CD14-positive monocyte (primary cell): ENCODE measurements around the gene BAZ2B. TPM values are rescaled to one million over a fixed set of nuclear protein-coding genes. Genes with fewer than 3 reads are reported as not detected.
A peak's percentile ranks its signal among the peaks of the same experiment; 100 is the strongest.

Source experiments
- DNase-seq, 3 donors: peaks; one replicate each; pipeline ENCODE4 v3.0.0-alpha.2; 2011 to 2022
- H2AFZ ChIP-seq: 2 replicates; pipeline ENCODE4 v1.6.0; 2012; ENCODE audit warnings: mild to moderate bottlenecking, low read depth, low read length, inconsistent platforms; ENCODE audit not compliant: insufficient read depth, poor library complexity, severe bottlenecking
- H3K27ac ChIP-seq, 2 donors: 1 replicate in 1 of 2; 2 replicates in 1 of 2; pipeline ENCODE4 v1.5.1; 2012 to 2013; ENCODE audit warnings: low read length in 2 of 2, control low read depth in 1 of 2, inconsistent platforms in 1 of 2, low read depth in 1 of 2, mild to moderate bottlenecking in 1 of 2
- H3K27me3 ChIP-seq, 2 donors: one replicate each; pipeline versions ENCODE4 v1.6.0 to v1.6.1; 2011 to 2013; ENCODE audit warnings: low read length in 2 of 2; ENCODE audit not compliant: control insufficient read depth in 2 of 2, insufficient read depth in 2 of 2
- H3K36me3 ChIP-seq, 2 donors: replicated peaks in 1 of 2; 1 replicate in 1 of 2; 2 replicates in 1 of 2; pipeline versions ENCODE4 v1.5.1 to v1.6.1; 2012 to 2013; ENCODE audit warnings: low read length in 2 of 2, control low read depth in 1 of 2, inconsistent platforms in 1 of 2, mild to moderate bottlenecking in 1 of 2; ENCODE audit not compliant: insufficient read depth in 2 of 2, control insufficient read depth in 1 of 2
- H3K4me1 ChIP-seq, 2 donors: 1 replicate in 1 of 2; 2 replicates in 1 of 2; pipeline versions ENCODE4 v1.5.1 to v1.6.1; 2012 to 2013; ENCODE audit warnings: low read length in 2 of 2, control low read depth in 1 of 2, inconsistent platforms in 1 of 2, mild to moderate bottlenecking in 1 of 2, moderate library complexity in 1 of 2; ENCODE audit not compliant: insufficient read depth in 2 of 2, control insufficient read depth in 1 of 2
- H3K4me2 ChIP-seq: replicated peaks from 2 replicates; pipeline ENCODE3; 2012; ENCODE audit warnings: low read length, moderate library complexity, mild to moderate bottlenecking; ENCODE audit not compliant: poor library complexity, severe bottlenecking; ENCODE audit errors: extremely low read depth
- H3K4me3 ChIP-seq, 3 experiments: fragments of 200-600 bp in 1 of 3; sonication (generic) in 1 of 3; replicated peaks in 1 of 3; 1 replicate in 2 of 3; 2 replicates in 1 of 3; pipeline ENCODE4 v1.5.1; 2011 to 2013; ENCODE audit warnings: low read length in 3 of 3, mild to moderate bottlenecking in 3 of 3, control low read depth in 2 of 3, low read depth in 2 of 3, inconsistent platforms in 1 of 3, moderate library complexity in 1 of 3
- H3K79me2 ChIP-seq: 2 replicates; pipeline ENCODE4 v1.6.0; 2012; ENCODE audit warnings: mild to moderate bottlenecking, control low read depth, inconsistent platforms, low read length, moderate library complexity; ENCODE audit not compliant: insufficient read depth
- H3K9ac ChIP-seq: 2 replicates; pipeline ENCODE4 v1.6.0; 2017; ENCODE audit warnings: low read length, mild to moderate bottlenecking; ENCODE audit not compliant: insufficient read depth, poor library complexity, severe bottlenecking
- H3K9me3 ChIP-seq, 2 donors: replicated peaks in 1 of 2; 1 replicate in 1 of 2; 2 replicates in 1 of 2; pipeline versions ENCODE4 v1.5.1 to v1.6.1; 2012 to 2013; ENCODE audit warnings: low read length in 2 of 2, control low read depth in 1 of 2; ENCODE audit not compliant: control insufficient read depth in 1 of 2, insufficient read depth in 1 of 2
- H4K20me1 ChIP-seq: 2 replicates; pipeline ENCODE4 v1.6.0; 2012; ENCODE audit warnings: mild to moderate bottlenecking, low read length, control low read depth, moderate library complexity; ENCODE audit not compliant: insufficient read depth
- H3K27ac Mint-ChIP-seq, 7 donors: one replicate each; pipeline ENCODE4 v1.8.0; 2020; ENCODE audit warnings: mild to moderate bottlenecking in 7 of 7, mixed read lengths in 7 of 7, moderate library complexity in 6 of 7, inconsistent platforms in 2 of 7
- H3K27me3 Mint-ChIP-seq, 3 donors: one replicate each; pipeline ENCODE4 v1.8.0; 2021 to 2022; ENCODE audit warnings: low read depth in 3 of 3, mild to moderate bottlenecking in 3 of 3, mixed read lengths in 3 of 3, moderate library complexity in 3 of 3, inconsistent platforms in 1 of 3
- H3K36me3 Mint-ChIP-seq, 2 donors: one replicate each; pipeline ENCODE4 v1.8.0; 2020; ENCODE audit warnings: mixed read lengths in 2 of 2, inconsistent platforms in 1 of 2, mild to moderate bottlenecking in 1 of 2
- H3K4me1 Mint-ChIP-seq: one replicate; pipeline ENCODE4 v1.8.0; 2020; ENCODE audit warnings: mild to moderate bottlenecking, mixed read lengths
- H3K4me3 Mint-ChIP-seq, 2 donors: one replicate each; pipeline ENCODE4 v1.8.0; 2020; ENCODE audit warnings: mild to moderate bottlenecking in 2 of 2, mixed read lengths in 2 of 2, moderate library complexity in 1 of 2
- H3K9me3 Mint-ChIP-seq, 7 donors: one replicate each; pipeline ENCODE4 v1.8.0; 2020 to 2022; ENCODE audit warnings: mixed read lengths in 7 of 7, mild to moderate bottlenecking in 6 of 7, moderate library complexity in 6 of 7, inconsistent platforms in 2 of 7
- WGBS: methylation state at CpG from one replicate; pipeline ENCODE4 v1.1.5; 2013; ENCODE audit warnings: missing lambda C conversion rate; ENCODE audit not compliant: insufficient coverage; 5-methylcytosine and 5-hydroxymethylcytosine counted together
- intact Hi-C, 2 donors: fragments of 100-400 bp; cut with micrococcal nuclease; formaldehyde crosslinking; loops; one replicate each; pipeline versions ENCODE4 v1.15.0 to v1.15.1; 2023
- polyA plus RNA-seq, 3 donors: library from polyadenylated mRNA; depleted of rRNA in 1 of 3; unstranded in 2 of 3; stranded (reverse) in 1 of 3; fragments of 300-500 nt in 2 of 3; fragments of >200 nt in 1 of 3; fragmentation: Illumina TruSeq in 2 of 3; gene quantifications; 1 replicate in 2 of 3; 2 replicates in 1 of 3; pipeline ENCODE4 v1.2.3, GENCODE V29; 2012 to 2021
- small RNA-seq: library from RNA; depleted of rRNA; stranded (forward); fragments of <200 nt; gene quantifications from one replicate; pipeline ENCODE3, GENCODE V24; 2012; ENCODE audit warnings: low read depth; ENCODE audit not compliant: insufficient read length
- TF ChIP-seq, protein P1 (sequence below): fragments of 200-600 bp; IDR thresholded peaks from one replicate; pipeline ENCODE4 v1.8.0; 2022; ENCODE audit warnings: antibody characterized with exemption, mild to moderate bottlenecking

BAZ2B gene
- polyA plus RNA-seq, 3 donors: 12.9 to 34.2 (median 31.6) TPM

- H3K36me3 Mint-ChIP-seq: peaks cover 56 to 70% of the 10 kb centered on the region in 2 donors
- 92% methylated on average over 2 of the region's 5 CpGs for WGBS
These were observed 344.2 kb downstream of the BAZ2B start for GRCh38 chr2:159272156-159272555.

DNA sequence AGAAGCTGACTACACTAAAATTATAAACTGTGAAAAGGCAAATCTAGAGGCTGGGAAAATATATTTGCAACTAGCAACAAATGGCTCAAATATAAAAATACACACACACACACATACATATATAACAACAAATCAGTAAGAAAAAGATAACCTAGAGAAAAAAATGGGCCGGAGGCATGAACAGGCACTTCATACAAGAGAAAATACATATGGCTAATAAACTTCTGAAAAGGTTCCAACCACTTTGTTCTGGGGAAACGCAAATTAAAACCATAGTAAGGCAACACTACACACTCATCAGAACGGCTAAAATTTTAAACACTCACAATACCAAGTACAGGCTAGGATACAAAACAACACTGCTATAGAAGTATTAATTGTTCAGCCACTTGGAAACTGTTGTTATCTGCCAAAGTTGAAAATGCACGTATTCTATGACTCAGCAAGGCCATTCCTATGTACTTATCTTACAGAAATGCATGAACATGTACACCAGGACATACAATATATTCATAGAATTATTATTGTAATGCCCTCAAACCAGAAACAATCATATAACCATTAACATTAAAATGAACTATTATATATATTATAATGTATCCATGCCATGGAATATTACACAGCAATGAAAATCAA lies 345.5 kb downstream of the BAZ2B start:
- no peak overlapping the region for H2AFZ ChIP-seq
- no peaks in the 10 kb centered on the region for H3K9me3 ChIP-seq
- Mint-ChIP-seq H3K4me1 (no peaks in the 10 kb centered on the region), H3K27ac (no peak overlapping the region), H3K36me3 (peaks cover 60 to 75% of the 10 kb centered on the region in 2 donors), H3K9me3 (peaks cover 0 to 2% (median 0%) of the 10 kb centered on the region in 7 donors), H3K4me3 (no peak overlapping the region), H3K27me3 (no peaks in the 10 kb centered on the region)
- no peak overlapping the region for H3K9ac ChIP-seq
- TF ChIP-seq, protein P1, sequence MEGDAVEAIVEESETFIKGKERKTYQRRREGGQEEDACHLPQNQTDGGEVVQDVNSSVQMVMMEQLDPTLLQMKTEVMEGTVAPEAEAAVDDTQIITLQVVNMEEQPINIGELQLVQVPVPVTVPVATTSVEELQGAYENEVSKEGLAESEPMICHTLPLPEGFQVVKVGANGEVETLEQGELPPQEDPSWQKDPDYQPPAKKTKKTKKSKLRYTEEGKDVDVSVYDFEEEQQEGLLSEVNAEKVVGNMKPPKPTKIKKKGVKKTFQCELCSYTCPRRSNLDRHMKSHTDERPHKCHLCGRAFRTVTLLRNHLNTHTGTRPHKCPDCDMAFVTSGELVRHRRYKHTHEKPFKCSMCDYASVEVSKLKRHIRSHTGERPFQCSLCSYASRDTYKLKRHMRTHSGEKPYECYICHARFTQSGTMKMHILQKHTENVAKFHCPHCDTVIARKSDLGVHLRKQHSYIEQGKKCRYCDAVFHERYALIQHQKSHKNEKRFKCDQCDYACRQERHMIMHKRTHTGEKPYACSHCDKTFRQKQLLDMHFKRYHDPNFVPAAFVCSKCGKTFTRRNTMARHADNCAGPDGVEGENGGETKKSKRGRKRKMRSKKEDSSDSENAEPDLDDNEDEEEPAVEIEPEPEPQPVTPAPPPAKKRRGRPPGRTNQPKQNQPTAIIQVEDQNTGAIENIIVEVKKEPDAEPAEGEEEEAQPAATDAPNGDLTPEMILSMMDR: no peak
- no peak overlapping the region for H3K4me3 ChIP-seq
- H3K4me1 ChIP-seq: no peaks in the 10 kb centered on the region
- 100% methylated on average over 1 of the region's 4 CpGs for WGBS
- DNase-seq: no peak
- no peak overlapping the region for H3K27ac ChIP-seq
- peaks cover 32 to 55% of the 10 kb centered on the region in 2 donors for H3K36me3 ChIP-seq
- intact Hi-C loops: no loop called here
- H4K20me1 ChIP-seq: no peaks in the 10 kb centered on the region
- no peak overlapping the region for H3K4me2 ChIP-seq
- no peaks in the 10 kb centered on the region for H3K27me3 ChIP-seq
- peaks cover 3% of the 10 kb centered on the region for H3K79me2 ChIP-seq

More at GRCh38 chr2:159272156-159272555, 344.2 kb downstream of the BAZ2B start:
- Histone ChIP-seq H3K36me3 (peaks cover 32 to 61% of the 10 kb centered on the region in 2 donors), H3K4me1 (no peaks in the 10 kb centered on the region), H3K79me2 (peaks cover 3% of the 10 kb centered on the region), H3K4me2 (no peak overlapping the region), H4K20me1 (no peaks in the 10 kb centered on the region), H3K27me3 (no peaks in the 10 kb centered on the region), H3K9ac (no peak overlapping the region), H3K27ac (no peak overlapping the region), H2AFZ (no peak overlapping the region), H3K9me3 (no peaks in the 10 kb centered on the region), H3K4me3 (no peak overlapping the region)
- H3K27ac Mint-ChIP-seq: peak overlapping the region in 1 of 7 donors; percentile 58
- DNase-seq: no peak
- H3K4me3 Mint-ChIP-seq: no peak overlapping the region
- H3K9me3 Mint-ChIP-seq: peaks cover 0 to 2% (median 0%) of the 10 kb centered on the region in 7 donors
- TF ChIP-seq, protein P1: no peak
- no peaks in the 10 kb centered on the region for H3K4me1 Mint-ChIP-seq
- no peaks in the 10 kb centered on the region for H3K27me3 Mint-ChIP-seq
- intact Hi-C loops: no loop called here

Small RNA genes lying within 50 kb of the gene (small RNA-seq; reads per million reads assigned to genes)
- not detected for gene RF00019

Other genes with a start within 250 kb of the BAZ2B start
- gene MARCHF7, start 96.0 kb upstream of the BAZ2B start, polyA plus RNA-seq: 100 to 1,000 TPM in 2 of 3 donors, 10 to 100 TPM in 1; 46.7 to 124 (median 102) TPM
- 100 to 1,000 TPM in 2 of 3 donors, 10 to 100 TPM in 1; 90.3 to 214 (median 146) TPM for gene CD302, start 181.7 kb upstream of the BAZ2B start, polyA plus RNA-seq